ENCODE measurements around the gene SECISBP2. TPM values are rescaled to one million over a fixed set of nuclear protein-coding genes. Genes with fewer than 3 reads are reported as not detected.

SECISBP2 gene
- total and polyA plus RNA-seq, 2 of the 13 experiments (the other 11 are each of a cell fraction or from before 2014, with no cell fraction given): 32.4 to 38.0 TPM

- peak; percentile 79 for TF ChIP-seq FOXC1 (CRISPR knock-in tag; IDR thresholded peaks at IDR 0.05; ENCODE audit: borderline replicate concordance)
Measured at GRCh38 chr9:89350988-89351557, 32.8 kb downstream of the SECISBP2 start (continued).

- intact Hi-C loops (cut with micrococcal nuclease; ENCODE audit: unreplicated experiment): no loop called here
- FAIRE-seq: no peak
- DNase-seq (ENCODE audit: low spot score): no peak
- H3K4me2 ChIP-seq (ENCODE audit: low read depth, low read length): no peak overlapping the region
- WGBS (ENCODE audit: low lambda C conversion rate): 87% methylated on average over 6 of the region's 6 CpGs
- ATAC-seq: peak; percentile 19
- ChIA-PET CTCF (ENCODE audit: low intra/inter-chr PET ratio, low total read pairs) (no interaction called here), POLR2A (interaction anchor here (2.5 kb wide), 1 partner anchor 33 kb away, joined by 6 read pairs; the partner anchor contains the start of gene SECISBP2)
- no peaks in the 10 kb centered on the region for H3K27me3 ChIP-seq (ENCODE audit: control insufficient read depth in 1 of 2, insufficient read depth in 2 of 2, low read length in 2 of 2)
- no TSS peak for BruUV-seq (replicated peaks)
- TF ChIP-seq SIX4 (CRISPR knock-in tag; IDR thresholded peaks at IDR 0.05) (no peak), ZC3H13 (CRISPR knock-in tag; IDR thresholded peaks at IDR 0.05) (0 out of 2 replicates have a peak, but pooled peaks have one; percentile 43), NFIC (IDR thresholded peaks at IDR 0.05; ENCODE audit: low read length) (0 out of 2 replicates have a peak, but pooled peaks have one; percentile 6), PHF21A (CRISPR knock-in tag; IDR thresholded peaks at IDR 0.05) (0 out of 2 replicates have a peak, but pooled peaks have one; percentile 12), GZF1 (CRISPR knock-in tag; IDR thresholded peaks at IDR 0.05) (no peak), RFXAP (CRISPR knock-in tag; IDR thresholded peaks at IDR 0.05; ENCODE audit: borderline replicate concordance) (0 out of 2 replicates have a peak, but pooled peaks have one; percentile 1), ZFP36 (IDR thresholded peaks at IDR 0.05; ENCODE audit: borderline replicate concordance, low read depth, low read length, partially characterized antibody) (no peak), PHF5A (CRISPR knock-in tag; IDR thresholded peaks at IDR 0.05; ENCODE audit: low read depth, unreplicated experiment) (no peak), MEIS1 (CRISPR knock-in tag; IDR thresholded peaks at IDR 0.05; ENCODE audit: borderline replicate concordance) (0 out of 2 replicates have a peak, but pooled peaks have one; percentile 40), ZNF607 (CRISPR knock-in tag; IDR thresholded peaks at IDR 0.05; ENCODE audit: borderline replicate concordance) (no peak), ARID4A (CRISPR knock-in tag; IDR thresholded peaks at IDR 0.05; ENCODE audit: borderline replicate concordance) (0 out of 2 replicates have a peak, but pooled peaks have one; percentile 2), ZNF605 (CRISPR knock-in tag; IDR thresholded peaks at IDR 0.05) (peak; percentile 34; the same call in 1 of the 2 replicates), ZNF775 (CRISPR knock-in tag; IDR thresholded peaks at IDR 0.05; ENCODE audit: borderline replicate concordance) (no peak)
- no peak overlapping the region for H3K9ac ChIP-seq (ENCODE audit: insufficient read depth, low read depth, low read length)
- no peaks in the 10 kb centered on the region for H4K20me1 ChIP-seq (ENCODE audit: insufficient read depth, low read length)
- H3K4me3 ChIP-seq (replicated peaks in 1 of 3; ENCODE audit: insufficient read depth in 1 of 3, low read depth in 2 of 3, low read length in 3 of 3): no peak overlapping the region
- peak overlapping the region; percentile 10 for H3K27ac ChIP-seq (ENCODE audit: extremely low read length, insufficient read depth, low read length)
- H3K4me1 ChIP-seq (ENCODE audit: insufficient read depth, low read length): peaks cover 54% of the 10 kb centered on the region
- H3K79me2 ChIP-seq (ENCODE audit: insufficient read depth, low read length): no peaks in the 10 kb centered on the region
- peaks cover 22 to 60% of the 10 kb centered on the region in 2 experiments for H3K36me3 ChIP-seq (replicated peaks in 1 of 2; ENCODE audit: control insufficient read depth in 1 of 2, insufficient read depth in 2 of 2, low read length in 2 of 2)
- in situ Hi-C loops (cut with HindIII; ENCODE audit: extremely low pct_ligation_motif_present, low pct_unique_long_range_greater_than_20kb): no loop called here
- H3K9me3 ChIP-seq (ENCODE audit: low read length): no peaks in the 10 kb centered on the region
- no peak overlapping the region for H2AFZ ChIP-seq (ENCODE audit: low read length)
Measured at GRCh38 chr9:89351584-89352300, 33.4 kb downstream of the SECISBP2 start.
